ENCODE measurements around the gene TANC1.

- TF ChIP-seq CTCF (IDR thresholded peaks at IDR 0.05) = no peak
- TF ChIP-seq ZFX (IDR thresholded peaks at IDR 0.05; ENCODE audit: borderline replicate concordance) = no peak
These were observed 227.3 kb downstream of the TANC1 start for GRCh38 chr2:159195697-159196096.
